Neural cell (in vitro differentiated cells): ENCODE measurements around the gene PRRT1. TPM values are rescaled to one million over a fixed set of nuclear protein-coding genes. Genes with fewer than 3 reads are reported as not detected.
"Not testable (repeated sequence)": the region's sequence is repeated elsewhere in the genome, so short reads cannot be mapped to it uniquely, and the experiment has no call there.

Source experiments
- H2AFZ ChIP-seq: fragments of 200-600, 300-800 bp; sonication (generic), shearing (Covaris generic); 2 replicates; pipeline ENCODE4 v1.6.0; 2014; ENCODE audit warnings: low read depth, mild to moderate bottlenecking, antibody characterized with exemption, low read length, moderate library complexity
- H3F3A ChIP-seq: fragments of 200-600 bp; shearing (Covaris generic); 2 replicates; pipeline ENCODE4 v1.6.1; 2016; ENCODE audit warnings: mild to moderate bottlenecking, moderate library complexity, mixed read lengths, antibody characterized with exemption, low read length; ENCODE audit not compliant: insufficient read depth, poor library complexity, severe bottlenecking
- H3K27ac ChIP-seq: fragments of 200-600, 300-800 bp; sonication (generic), shearing (Covaris generic); 2 replicates; pipeline ENCODE4 v1.5.1; 2014; ENCODE audit warnings: mild to moderate bottlenecking, low read length, moderate library complexity
- H3K27me3 ChIP-seq: fragments of 300-800, 200-600 bp; sonication (generic), shearing (Covaris generic); 2 replicates; pipeline ENCODE4 v1.6.0; 2014; ENCODE audit warnings: mild to moderate bottlenecking, low read depth, low read length, moderate library complexity; ENCODE audit not compliant: insufficient read depth
- H3K36me3 ChIP-seq: fragments of 300-800, 200-600 bp; sonication (generic), shearing (Covaris generic); 2 replicates; pipeline ENCODE4 v1.5.1; 2014; ENCODE audit warnings: mild to moderate bottlenecking, antibody characterized with exemption, low read length, moderate library complexity; ENCODE audit not compliant: insufficient read depth
- H3K4me2 ChIP-seq: fragments of 300-800, 200-600 bp; sonication (generic), shearing (Covaris generic); 2 replicates; pipeline ENCODE4 v1.6.0; 2014; ENCODE audit warnings: mild to moderate bottlenecking, low read length
- H3K4me3 ChIP-seq: fragments of 300-800, 200-600 bp; sonication (generic), shearing (Covaris generic); 2 replicates; pipeline ENCODE4 v1.5.1; 2014; ENCODE audit warnings: mild to moderate bottlenecking, low read length, moderate library complexity
- H3K79me2 ChIP-seq: fragments of 200-600 bp; shearing (Covaris generic); replicated peaks from 2 replicates; pipeline ENCODE4 v1.6.0; 2014; ENCODE audit warnings: mild to moderate bottlenecking, low read length, moderate library complexity; ENCODE audit not compliant: insufficient read depth
- H3K9ac ChIP-seq: fragments of 300-800, 200-600 bp; sonication (generic), shearing (Covaris generic); 2 replicates; pipeline ENCODE4 v1.6.1; 2016; ENCODE audit warnings: mild to moderate bottlenecking, low read length, mixed read lengths
- H3K9me2 ChIP-seq: fragments of 200-600 bp; shearing (Covaris generic); 2 replicates; pipeline ENCODE4 v1.6.1; 2016; ENCODE audit warnings: mild to moderate bottlenecking, low read length, mixed read lengths; ENCODE audit not compliant: insufficient read depth
- H3K9me3 ChIP-seq: fragments of 200-600, 300-800 bp; sonication (generic), shearing (Covaris generic); 2 replicates; pipeline ENCODE4 v1.6.1; 2016; ENCODE audit warnings: mild to moderate bottlenecking, mixed run types, low read length, moderate library complexity, mixed read lengths
- H4K20me1 ChIP-seq: fragments of 200-600 bp; shearing (Covaris generic); 2 replicates; pipeline ENCODE4 v1.6.1; 2016; ENCODE audit warnings: mild to moderate bottlenecking, mixed run types; ENCODE audit not compliant: insufficient read depth
- CTCF ChIP-seq: fragments of 450-650 bp; IDR thresholded peaks from 2 replicates; pipeline ENCODE4 v1.5.1; 2014; ENCODE audit warnings: antibody characterized with exemption, mild to moderate bottlenecking, moderate library complexity; ENCODE audit not compliant: poor library complexity, severe bottlenecking
- EP300 ChIP-seq: fragments of 450-650 bp; conservative IDR thresholded peaks from 2 replicates; pipeline ENCODE4 v1.6.1; 2014; ENCODE audit warnings: antibody characterized with exemption, mild to moderate bottlenecking, moderate library complexity; ENCODE audit not compliant: poor library complexity, severe bottlenecking
- EZH2 ChIP-seq: fragments of 200-600, 300-800 bp; shearing (Covaris generic), sonication (generic); IDR thresholded peaks from 2 replicates; pipeline ENCODE4 v1.6.1; 2014; ENCODE audit warnings: antibody characterized with exemption, low read length, borderline replicate concordance, mild to moderate bottlenecking; ENCODE audit not compliant: insufficient read depth, poor library complexity, severe bottlenecking
- MXI1 ChIP-seq: fragments of 450-650 bp; conservative IDR thresholded peaks from 2 replicates; pipeline ENCODE4 v1.6.1; 2014; ENCODE audit warnings: antibody characterized with exemption, mild to moderate bottlenecking; ENCODE audit not compliant: poor library complexity, severe bottlenecking
- POLR2AphosphoS5 ChIP-seq: IDR thresholded peaks from 2 replicates; pipeline ENCODE4 v1.6.1; 2012
- RAD21 ChIP-seq: fragments of 450-650 bp; conservative IDR thresholded peaks from 2 replicates; pipeline ENCODE4 v1.6.1; 2014; ENCODE audit warnings: antibody characterized with exemption, mild to moderate bottlenecking, moderate library complexity
- REST ChIP-seq: IDR thresholded peaks from 2 replicates; pipeline ENCODE4 v1.6.1; 2012; ENCODE audit warnings: borderline replicate concordance
- SMC3 ChIP-seq: fragments of 450-650 bp; conservative IDR thresholded peaks from 2 replicates; pipeline ENCODE4 v1.6.1; 2014; ENCODE audit warnings: antibody characterized with exemption, mild to moderate bottlenecking, moderate library complexity; ENCODE audit not compliant: poor library complexity
- TAF1 ChIP-seq: IDR thresholded peaks from 2 replicates; pipeline ENCODE4 v1.6.1; 2012; ENCODE audit warnings: low read depth
- polyA plus RNA-seq: library from polyadenylated mRNA; depleted of rRNA; stranded (reverse); fragments of >200 nt; gene quantifications from 2 replicates; pipeline ENCODE4 v1.2.3, GENCODE V29; 2014

Gene PRRT1
- polyA plus RNA-seq, 1 donor from 2014 or later, result 0.22 TPM

- H2AFZ ChIP-seq, result peak overlapping the region; percentile 12
- no peaks in the 10 kb centered on the region for H3K9me3 ChIP-seq
- no peaks in the 10 kb centered on the region for H3F3A ChIP-seq
- H3K79me2 ChIP-seq, result peaks cover 17% of the 10 kb centered on the region
- peak overlapping the region; percentile 91 for H3K27ac ChIP-seq
- H3K4me2 ChIP-seq, result peak overlapping the region; percentile 89
- no peaks in the 10 kb centered on the region for H3K36me3 ChIP-seq
- H3K27me3 ChIP-seq, result no peaks in the 10 kb centered on the region
- H3K9me2 ChIP-seq, result no peaks in the 10 kb centered on the region
- H3K4me3 ChIP-seq, result peak overlapping the region; percentile 75
- H4K20me1 ChIP-seq, result no peaks in the 10 kb centered on the region
- peak overlapping the region; percentile 94 for H3K9ac ChIP-seq
- TF ChIP-seq TAF1 (no peak), SMC3 (no peak), POLR2AphosphoS5 (no peak), CTCF (no peak), RAD21 (no peak), EZH2 (no peak), MXI1 (no peak)
Measured at GRCh38 chr6:32189069-32189741, 37.5 kb upstream of the PRRT1 start.

GRCh38 chr6:32188381-32189068 is 36.8 kb upstream of the PRRT1 start:
- Histone ChIP-seq H3K79me2 (peaks cover 17% of the 10 kb centered on the region), H3K36me3 (no peaks in the 10 kb centered on the region), H3K9ac (peak overlapping the region; percentile 94), H3K9me2 (no peaks in the 10 kb centered on the region), H4K20me1 (no peaks in the 10 kb centered on the region), H3K27me3 (no peaks in the 10 kb centered on the region), H3K4me3 (peak overlapping the region; percentile 75), H2AFZ (no peak overlapping the region), H3K9me3 (no peaks in the 10 kb centered on the region), H3K27ac (peak overlapping the region; percentile 91), H3K4me2 (peak overlapping the region; percentile 89), H3F3A (no peaks in the 10 kb centered on the region)
- TF ChIP-seq TAF1, result no peak
- TF ChIP-seq EP300, result no peak
- TF ChIP-seq REST, result no peak
- TF ChIP-seq CTCF, result no peak
- TF ChIP-seq EZH2, result no peak
- no peak for TF ChIP-seq POLR2AphosphoS5
- no peak for TF ChIP-seq SMC3

- H3K9ac ChIP-seq, H4K20me1 ChIP-seq, H3F3A ChIP-seq, H2AFZ ChIP-seq, H3K36me3 ChIP-seq, H3K27ac ChIP-seq, H3K9me2 ChIP-seq, H3K27me3 ChIP-seq, H3K9me3 ChIP-seq, H3K4me2 ChIP-seq: not testable (repeated sequence)
- Histone ChIP-seq H3K4me3 (peak overlapping the region; percentile 75), H3K79me2 (peaks cover 17% of the 10 kb centered on the region)
Measured at GRCh38 chr6:32187725-32188380, 36.1 kb upstream of the PRRT1 start.
